IMR-90 (cell line): ENCODE results near the gene MYDGF. TPM values are rescaled to one million over a fixed set of nuclear protein-coding genes. Genes with fewer than 3 reads are reported as not detected.

Experiments used
- ATAC-seq: fragments of 200-7000 bp; cut with Tn5 transposase; 2 replicates; pipeline ENCODE4 v1.9.1; 2020; ENCODE audit warnings: low read depth, mild to moderate bottlenecking, moderate library complexity
- BruUV-seq: library from RNA; stranded (reverse); fragments of 400-500 nt; replicated peaks from 2 replicates; lab custom pipeline; 2021; lab: Mats Ljungman, UMichigan
- CTCF ChIA-PET: fragments of 300-600 bp; formaldehyde crosslinking; extraction: SDS; loops from one replicate; lab custom pipeline; 2021; ENCODE audit warnings: antibody characterized with exemption; lab: Yijun Ruan, JAX
- POLR2A ChIA-PET: fragments of 300-600 bp; sonication (Branson Sonifier 250); formaldehyde crosslinking; loops from one replicate; lab custom pipeline; 2022; ENCODE audit warnings: antibody characterized with exemption; ENCODE audit not compliant: unreplicated experiment; lab: Charles Lee
- DNase-seq: peaks from one replicate; pipeline ENCODE4 v3.0.0; 2013
- H2AFZ ChIP-seq: replicated peaks from 2 replicates; pipeline ENCODE3; 2013; ENCODE audit warnings: low read length, mild to moderate bottlenecking; ENCODE audit not compliant: poor library complexity
- H2AK5ac ChIP-seq: 2 replicates; pipeline ENCODE4 v1.6.1; 2013; ENCODE audit warnings: low read depth, low read length, inconsistent platforms
- H2AK9ac ChIP-seq: replicated peaks from 2 replicates; pipeline ENCODE3; 2013; ENCODE audit warnings: mild to moderate bottlenecking, low read depth, low read length, moderate library complexity; ENCODE audit not compliant: poor library complexity
- H2BK120ac ChIP-seq: 2 replicates; pipeline ENCODE4 v1.6.1; 2013; ENCODE audit warnings: low read depth, low read length, inconsistent platforms
- H2BK15ac ChIP-seq: 3 replicates; pipeline ENCODE4 v1.6.1; 2013; ENCODE audit warnings: low read depth, low read length, inconsistent platforms
- H2BK20ac ChIP-seq: 2 replicates; pipeline ENCODE4 v1.6.1; 2013; ENCODE audit warnings: low read depth, mild to moderate bottlenecking, inconsistent platforms, low read length, moderate library complexity
- H2BK5ac ChIP-seq: 2 replicates; pipeline ENCODE4 v1.6.1; 2013; ENCODE audit warnings: mild to moderate bottlenecking, low read depth, low read length, inconsistent platforms; ENCODE audit not compliant: poor library complexity, severe bottlenecking
- H3K14ac ChIP-seq: replicated peaks from 2 replicates; pipeline ENCODE4 v1.6.1; 2013; ENCODE audit warnings: low read depth, low read length, inconsistent platforms
- H3K18ac ChIP-seq: 2 replicates; pipeline ENCODE4 v1.6.1; 2013; ENCODE audit warnings: low read depth, low read length, control low read depth
- H3K23ac ChIP-seq: 2 replicates; pipeline ENCODE4 v1.6.1; 2013; ENCODE audit warnings: low read depth, low read length, inconsistent platforms
- H3K27ac ChIP-seq: 2 replicates; pipeline ENCODE4 v1.5.1; 2013; ENCODE audit warnings: mild to moderate bottlenecking, control low read depth, low read length; ENCODE audit not compliant: insufficient read depth
- H3K27me3 ChIP-seq: 2 replicates; pipeline ENCODE4 v1.6.1; 2013; ENCODE audit warnings: low read length; ENCODE audit not compliant: control insufficient read depth, insufficient read depth
- H3K36me3 ChIP-seq: 2 replicates; pipeline ENCODE4 v1.6.1; 2013; ENCODE audit warnings: low read length, mixed read lengths; ENCODE audit not compliant: control insufficient read depth, insufficient read depth
- H3K4ac ChIP-seq: 2 replicates; pipeline ENCODE4 v1.6.1; 2013; ENCODE audit warnings: low read depth, low read length, inconsistent platforms
- H3K4me1 ChIP-seq: 2 replicates; pipeline ENCODE4 v1.6.1; 2013; ENCODE audit warnings: low read length, mixed read lengths; ENCODE audit not compliant: control insufficient read depth, insufficient read depth
- H3K4me2 ChIP-seq: 2 replicates; pipeline ENCODE4 v1.6.1; 2013; ENCODE audit warnings: low read depth, mild to moderate bottlenecking, control low read depth, low read length, moderate library complexity
- H3K4me3 ChIP-seq: 2 replicates; pipeline ENCODE4 v1.5.1; 2013; ENCODE audit warnings: low read depth, mild to moderate bottlenecking, control low read depth, low read length, moderate library complexity; ENCODE audit not compliant: insufficient read depth
- H3K56ac ChIP-seq: 2 replicates; pipeline ENCODE4 v1.6.1; 2013; ENCODE audit warnings: low read length, inconsistent platforms; ENCODE audit not compliant: insufficient read depth; ENCODE audit errors: extremely low read depth
- H3K79me1 ChIP-seq, 2 experiments: 2 replicates each; pipeline ENCODE4 v1.6.1; 2013; ENCODE audit warnings: low read length in 2 of 2, inconsistent platforms in 1 of 2, low read depth in 1 of 2
- H3K9ac ChIP-seq: 2 replicates; pipeline ENCODE4 v1.6.1; 2013; ENCODE audit warnings: low read depth, low read length, control low read depth
- H3K9me1 ChIP-seq: 2 replicates; pipeline ENCODE4 v1.6.1; 2013; ENCODE audit warnings: low read length, inconsistent platforms; ENCODE audit not compliant: insufficient read depth
- H3K9me3 ChIP-seq: 2 replicates; pipeline ENCODE4 v1.6.1; 2013; ENCODE audit warnings: low read length; ENCODE audit not compliant: control insufficient read depth, insufficient read depth
- H4K20me1 ChIP-seq: 2 replicates; pipeline ENCODE4 v1.6.1; 2013; ENCODE audit warnings: low read length, inconsistent platforms; ENCODE audit not compliant: insufficient read depth
- H4K5ac ChIP-seq: 2 replicates; pipeline ENCODE4 v1.6.1; 2013; ENCODE audit warnings: mild to moderate bottlenecking, low read depth, low read length, control low read depth
- H4K8ac ChIP-seq, 2 experiments: 2 replicates each; pipeline ENCODE4 v1.6.1; 2013; ENCODE audit warnings: low read depth in 2 of 2, low read length in 2 of 2, control low read depth in 1 of 2, inconsistent platforms in 1 of 2
- H4K91ac ChIP-seq: 2 replicates; pipeline ENCODE4 v1.6.1; 2013; ENCODE audit warnings: low read depth, low read length, inconsistent platforms; ENCODE audit not compliant: insufficient read depth
- BHLHE40 ChIP-seq: fragments of 150-350 bp; IDR thresholded peaks from 2 replicates; pipeline ENCODE4 v1.6.1; 2016; ENCODE audit warnings: mild to moderate bottlenecking, low read depth, low read length
- CEBPB ChIP-seq: IDR thresholded peaks from 2 replicates; pipeline ENCODE4 v1.6.1; 2012; ENCODE audit warnings: low read depth, low read length, improper control_type of control experiment
- USF2 ChIP-seq: fragments of 150-350 bp; IDR thresholded peaks from 2 replicates; pipeline ENCODE4 v1.6.1; 2017; ENCODE audit warnings: mild to moderate bottlenecking, antibody characterized with exemption, low read length, low read depth
- WGBS, 2 experiments: methylation state at CpG; one replicate each; pipeline versions ENCODE4 v1.1.5 to v1.1.7; 2013; ENCODE audit warnings: missing lambda C conversion rate in 2 of 2; ENCODE audit not compliant: insufficient read length in 1 of 2; ENCODE audit errors: extremely low coverage in 2 of 2; 5-methylcytosine and 5-hydroxymethylcytosine counted together
- dilution Hi-C: fragments of 300-500 bp; cut with HindIII; formaldehyde crosslinking; loops from one replicate; pipeline ENCODE4 v1.14.3; 2018; ENCODE audit warnings: low sequenced_read_pairs; ENCODE audit not compliant: unreplicated experiment
- in situ Hi-C: fragments of 300-500 bp; cut with MboI; formaldehyde crosslinking; loops from 3 replicates; pipeline ENCODE4 v1.14.3; 2019; ENCODE audit warnings: low sequenced_read_pairs, inconsistent platforms, mixed read lengths
- intact Hi-C: fragments of 100-400 bp; cut with micrococcal nuclease; formaldehyde crosslinking; loops from 2 replicates; pipeline ENCODE4 v1.10.0; 2022
- polyA plus RNA-seq, 3 experiments: library from polyadenylated mRNA; depleted of rRNA; stranded (reverse); fragments of >200 nt; gene quantifications; 2 replicates each; pipeline ENCODE4 v1.2.3, GENCODE V29; 2012; ENCODE audit warnings: low replicate concordance in 1 of 3
- total RNA-seq: library from RNA; depleted of rRNA; stranded (reverse); fragments of >200 nt; gene quantifications from 2 replicates; pipeline ENCODE4 v1.2.3, GENCODE V29; 2012
- TF ChIP-seq, protein P1 (sequence below): fragments of 150-350 bp; IDR thresholded peaks from 2 replicates; pipeline ENCODE4 v1.6.1; 2016; ENCODE audit warnings: low read depth, mild to moderate bottlenecking, low read length, moderate library complexity, borderline replicate concordance

Gene MYDGF
- total and polyA plus RNA-seq, 2 of the 4 experiments (the other 2 are of a cell fraction) = 203 to 310 TPM

GRCh38 chr19:4694211-4694987 lies 24.3 kb upstream of the MYDGF start:
- DNase-seq = peak; percentile 94

More at GRCh38 chr19:4694211-4694987, 24.3 kb upstream of the MYDGF start:
- H3K79me1 ChIP-seq = peaks cover 0 to 32% of the 10 kb centered on the region in 2 experiments; a peak in 3 of 4 replicates
- ChIA-PET CTCF (no interaction called here), POLR2A (no interaction called here)
- in situ Hi-C loops = no loop called here
- peak overlapping the region; percentile 26; the same call in 1 of the 2 replicates for H3K56ac ChIP-seq
- H4K5ac ChIP-seq = peak overlapping the region; percentile 5; the same call in 1 of the 2 replicates
- no peak overlapping the region for H2BK20ac ChIP-seq
- H3K27ac ChIP-seq = peak overlapping the region; percentile 47
- H3K4me3 ChIP-seq = no peak overlapping the region
- intact Hi-C loops = no loop called here
- peak overlapping the region; percentile 18 for H2AFZ ChIP-seq
- peak overlapping the region; percentile 60; the same call in 1 of the 2 replicates for H3K14ac ChIP-seq
- no peak overlapping the region for H3K23ac ChIP-seq
- H3K9ac ChIP-seq = no peak overlapping the region
- H3K9me1 ChIP-seq = peaks cover 18% of the 10 kb centered on the region
- peaks cover 6% of the 10 kb centered on the region; the same call in 1 of the 2 replicates for H4K20me1 ChIP-seq
- peaks cover 14% of the 10 kb centered on the region for H3K4me1 ChIP-seq
- H3K18ac ChIP-seq = no peak overlapping the region
- ATAC-seq = peak; percentile 63
- dilution Hi-C loops = no loop called here
- H2BK120ac ChIP-seq = peak overlapping the region; percentile 39; the same call in 1 of the 2 replicates
- TF ChIP-seq BHLHE40 = peak; percentile 85
- TF ChIP-seq CEBPB = 0 out of 2 replicates have a peak, but pooled peaks have one; percentile 24
- peak; percentile 89 for TF ChIP-seq USF2
- TF ChIP-seq, protein P1, sequence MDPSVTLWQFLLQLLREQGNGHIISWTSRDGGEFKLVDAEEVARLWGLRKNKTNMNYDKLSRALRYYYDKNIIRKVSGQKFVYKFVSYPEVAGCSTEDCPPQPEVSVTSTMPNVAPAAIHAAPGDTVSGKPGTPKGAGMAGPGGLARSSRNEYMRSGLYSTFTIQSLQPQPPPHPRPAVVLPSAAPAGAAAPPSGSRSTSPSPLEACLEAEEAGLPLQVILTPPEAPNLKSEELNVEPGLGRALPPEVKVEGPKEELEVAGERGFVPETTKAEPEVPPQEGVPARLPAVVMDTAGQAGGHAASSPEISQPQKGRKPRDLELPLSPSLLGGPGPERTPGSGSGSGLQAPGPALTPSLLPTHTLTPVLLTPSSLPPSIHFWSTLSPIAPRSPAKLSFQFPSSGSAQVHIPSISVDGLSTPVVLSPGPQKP = no peak
- H2AK5ac ChIP-seq = peak overlapping the region; percentile 90; the same call in 1 of the 2 replicates
- no TSS peak for BruUV-seq
- H3K4ac ChIP-seq = peak overlapping the region; percentile 83
- H2BK15ac ChIP-seq = no peak overlapping the region; the same call in 2 of the 3 replicates
- peaks cover 70% of the 10 kb centered on the region for H3K36me3 ChIP-seq
- no peak overlapping the region for H3K4me2 ChIP-seq
- no peaks in the 10 kb centered on the region for H3K27me3 ChIP-seq
- peak overlapping the region; percentile 88 for H2BK5ac ChIP-seq
- 79% methylated on average over 8 of the region's 22 CpGs; no CpG with 5 or more reads in 1 of the 2 experiments for WGBS, 2 experiments
- H4K91ac ChIP-seq = peak overlapping the region; percentile 49; the same call in 1 of the 2 replicates
- H2AK9ac ChIP-seq = peak overlapping the region; percentile 70
- H3K9me3 ChIP-seq = no peaks in the 10 kb centered on the region
- H4K8ac ChIP-seq = peak overlapping the region; percentile 42 to 81; a peak in 2 of 4 replicates
